ENCODE data around the gene PHLDA1. TPM values are rescaled to one million over a fixed set of nuclear protein-coding genes. Genes with fewer than 3 reads are reported as not detected.
A peak's percentile ranks its signal among the peaks of the same experiment; 100 is the strongest.

Gene PHLDA1
- total RNA-seq, 4 donors from 2014 or later = 45.2 to 73.1 (median 57.5) TPM

GRCh38 chr12:76025601-76026575, 5.7 kb downstream of the PHLDA1 start:
- Histone ChIP-seq H3K27ac (peak overlapping the region; percentile 8 to 98 (median 95)), H3K27me3 (no peaks in the 10 kb centered on the region), H3K9me3 (no peaks in the 10 kb centered on the region), H3K4me3 (replicated peaks in 1 of 3) (no peak overlapping the region), H3K4me1 (peaks cover 21 to 30% of the 10 kb centered on the region in 2 donors), H3K36me3 (peaks cover 0 to 11% of the 10 kb centered on the region in 2 donors)
- intact Hi-C loops (cut with DNase I) = loop anchor here (10.0 kb wide), 1 partner anchor 301 kb away; no protein-coding TSS in a partner anchor
- no peak for DNase-seq
- 70 to 78% methylated on average over 7 of the region's 7 CpGs for WGBS, 2 donors
- TF ChIP-seq POLR2A (IDR thresholded peaks at IDR 0.05) = no peak
- no peak for TF ChIP-seq CTCF (IDR thresholded peaks at IDR 0.05)

GRCh38 chr12:76024942-76025600, 6.5 kb downstream of the PHLDA1 start:
- H3K36me3 ChIP-seq = peaks cover 0 to 11% of the 10 kb centered on the region in 2 donors
- H3K4me3 ChIP-seq (replicated peaks in 1 of 3) = no peak overlapping the region
- H3K4me1 ChIP-seq = peaks cover 29 to 38% of the 10 kb centered on the region in 2 donors
- DNase-seq = no peak
- no peak for TF ChIP-seq CTCF (IDR thresholded peaks at IDR 0.05)
- TF ChIP-seq POLR2A (IDR thresholded peaks at IDR 0.05) = no peak
- peak overlapping the region in 2 of 3 donors; percentile 14 to 98 for H3K27ac ChIP-seq
- intact Hi-C loops (cut with DNase I) = loop anchor here (10.0 kb wide), 1 partner anchor 300 kb away; no protein-coding TSS in a partner anchor
- 72 to 78% methylated on average over 3 of the region's 3 CpGs for WGBS, 2 donors
- no peaks in the 10 kb centered on the region for H3K9me3 ChIP-seq
- no peaks in the 10 kb centered on the region for H3K27me3 ChIP-seq

- 85 to 92% methylated on average over 8 of the region's 8 CpGs for WGBS, 2 donors
- Histone ChIP-seq H3K27me3 (no peaks in the 10 kb centered on the region), H3K36me3 (peaks cover 0 to 6% of the 10 kb centered on the region in 2 donors), H3K4me3 (replicated peaks in 1 of 3) (no peak overlapping the region), H3K9me3 (no peaks in the 10 kb centered on the region), H3K4me1 (peaks cover 33 to 45% of the 10 kb centered on the region in 2 donors), H3K27ac (peak overlapping the region in 1 of 3 donors; percentile 98)
- TF ChIP-seq CTCF (IDR thresholded peaks at IDR 0.05) = no peak
- TF ChIP-seq POLR2A (IDR thresholded peaks at IDR 0.05) = no peak
- intact Hi-C loops (cut with DNase I) = loop anchor here (10.0 kb wide), 1 partner anchor 299 kb away; no protein-coding TSS in a partner anchor
- DNase-seq = no peak
Measured at GRCh38 chr12:76024102-76024781, 7.3 kb downstream of the PHLDA1 start.

- H3K36me3 ChIP-seq = no peaks in the 10 kb centered on the region
- 100% methylated on average over 2 of the region's 2 CpGs for WGBS, 2 donors
- intact Hi-C loops (cut with DNase I) = loop anchor here (10.0 kb wide), 1 partner anchor 298 kb away; no protein-coding TSS in a partner anchor
Measured at GRCh38 chr12:76023069-76023690, 8.4 kb downstream of the PHLDA1 start.

More at GRCh38 chr12:76023069-76023690, 8.4 kb downstream of the PHLDA1 start:
- Histone ChIP-seq H3K4me3 (replicated peaks in 1 of 3) (no peak overlapping the region), H3K27me3 (no peaks in the 10 kb centered on the region), H3K4me1 (peaks cover 37 to 48% of the 10 kb centered on the region in 2 donors), H3K27ac (no peak overlapping the region), H3K9me3 (no peaks in the 10 kb centered on the region)
- TF ChIP-seq POLR2A (IDR thresholded peaks at IDR 0.05) (no peak), CTCF (IDR thresholded peaks at IDR 0.05) (no peak)
- DNase-seq = no peak

Data from thyroid gland (tissue), 4 donors.